Activated naive CD8-positive, alpha-beta T cell treated with anti-CD3 and anti-CD28 coated beads, Interleukin-2, amount 50 U/mL, for 24 hours (primary cell): ENCODE data around the gene KCNIP3.
"Not testable (repeated sequence)": the region's sequence is repeated elsewhere in the genome, so short reads cannot be mapped to it uniquely, and the experiment has no call there.

Experiments
- ATAC-seq: fragments of 150-1000 bp; cut with Tn5 transposase; one replicate; pipeline ENCODE4 v1.10.0; 2021
- DNase-seq: peaks from one replicate; pipeline ENCODE4 v3.0.0; 2021
- H3K27ac Mint-ChIP-seq: one replicate; pipeline ENCODE4 v1.8.0; 2021; ENCODE audit warnings: mild to moderate bottlenecking, mixed read lengths
- H3K27me3 Mint-ChIP-seq: one replicate; pipeline ENCODE4 v1.8.0; 2021; ENCODE audit warnings: mixed read lengths
- H3K36me3 Mint-ChIP-seq: one replicate; pipeline ENCODE4 v1.8.0; 2021; ENCODE audit warnings: low read depth, mixed read lengths
- H3K4me1 Mint-ChIP-seq: one replicate; pipeline ENCODE4 v1.8.0; 2021; ENCODE audit warnings: mixed read lengths
- H3K4me3 Mint-ChIP-seq: one replicate; pipeline ENCODE4 v1.8.0; 2021; ENCODE audit warnings: mild to moderate bottlenecking, moderate library complexity, mixed read lengths
- H3K9me3 Mint-ChIP-seq: one replicate; pipeline ENCODE4 v1.8.0; 2021; ENCODE audit warnings: mixed read lengths

The KCNIP3 gene

GRCh38 chr2:95402370-95403203 lies 105.4 kb downstream of the KCNIP3 start, which contains the start of gene FAHD2A:
Gene FAHD2A (plus strand): TSS chr2:95402708. CDS start chr2:95405559, 2,851 bp downstream.
- Mint-ChIP-seq H3K27ac (peak within 1 kb of the TSS; percentile 78), H3K4me3 (peak within 1 kb of the TSS; percentile 90)
- peak; percentile 93 for ATAC-seq

GRCh38 chr2:95403204-95403721 lies 106.1 kb downstream of the KCNIP3 start:
- peak; percentile 32 for DNase-seq
- Mint-ChIP-seq H3K4me1 (peaks cover 22% of the 10 kb centered on the region), H3K27ac (peak overlapping the region; percentile 78), H3K4me3 (peak overlapping the region; percentile 90)
- peak; percentile 49 for ATAC-seq
- not testable (repeated sequence) for H3K36me3 Mint-ChIP-seq, H3K27me3 Mint-ChIP-seq, H3K9me3 Mint-ChIP-seq

More at GRCh38 chr2:95402370-95403203, 105.4 kb downstream of the KCNIP3 start, which contains the start of gene FAHD2A:
- Mint-ChIP-seq H3K9me3 (no peaks in the 10 kb centered on the region), H3K4me1 (peaks cover 22% of the 10 kb centered on the region), H3K27me3 (no peaks in the 10 kb centered on the region), H3K36me3 (peaks cover 7% of the 10 kb centered on the region)
- DNase-seq = peak; percentile 97

- H3K27me3 Mint-ChIP-seq, H3K9me3 Mint-ChIP-seq, H3K27ac Mint-ChIP-seq, DNase-seq, ATAC-seq: not testable (repeated sequence)
- H3K4me3 Mint-ChIP-seq = peak overlapping the region; percentile 90
- H3K36me3 Mint-ChIP-seq = peaks cover 11% of the 10 kb centered on the region
- peaks cover 22% of the 10 kb centered on the region for H3K4me1 Mint-ChIP-seq
Measured at GRCh38 chr2:95403824-95404223, 106.7 kb downstream of the KCNIP3 start.

- not testable (repeated sequence) for ATAC-seq, H3K9me3 Mint-ChIP-seq, DNase-seq, H3K27ac Mint-ChIP-seq, H3K27me3 Mint-ChIP-seq
- Mint-ChIP-seq H3K4me3 (peak overlapping the region; percentile 46), H3K36me3 (peaks cover 11% of the 10 kb centered on the region), H3K4me1 (peaks cover 22% of the 10 kb centered on the region)
Measured at GRCh38 chr2:95404676-95405075, 107.5 kb downstream of the KCNIP3 start.

GRCh38 chr2:95411239-95411638 lies 114.1 kb downstream of the KCNIP3 start:
- peaks cover 17% of the 10 kb centered on the region for H3K36me3 Mint-ChIP-seq
- H3K9me3 Mint-ChIP-seq, H3K27me3 Mint-ChIP-seq, H3K4me1 Mint-ChIP-seq, H3K27ac Mint-ChIP-seq, ATAC-seq, H3K4me3 Mint-ChIP-seq, DNase-seq: not testable (repeated sequence)

- peak; percentile 72 for DNase-seq
- not testable (repeated sequence) for H3K4me1 Mint-ChIP-seq, H3K27me3 Mint-ChIP-seq, H3K4me3 Mint-ChIP-seq, H3K9me3 Mint-ChIP-seq, H3K27ac Mint-ChIP-seq
- ATAC-seq = peak; percentile 80
- H3K36me3 Mint-ChIP-seq = peaks cover 10% of the 10 kb centered on the region
Measured at GRCh38 chr2:95414015-95414594, 117.0 kb downstream of the KCNIP3 start.

GRCh38 chr2:95415138-95415537 lies 118.0 kb downstream of the KCNIP3 start:
- H3K36me3 Mint-ChIP-seq = peaks cover 10% of the 10 kb centered on the region
- ATAC-seq, H3K4me1 Mint-ChIP-seq, H3K27me3 Mint-ChIP-seq, H3K9me3 Mint-ChIP-seq, H3K27ac Mint-ChIP-seq, DNase-seq, H3K4me3 Mint-ChIP-seq: not testable (repeated sequence)

GRCh38 chr2:95415561-95415960 lies 118.4 kb downstream of the KCNIP3 start:
- H3K9me3 Mint-ChIP-seq, DNase-seq, H3K27me3 Mint-ChIP-seq, H3K4me1 Mint-ChIP-seq, H3K27ac Mint-ChIP-seq, H3K4me3 Mint-ChIP-seq, ATAC-seq: not testable (repeated sequence)
- peaks cover 10% of the 10 kb centered on the region for H3K36me3 Mint-ChIP-seq

GRCh38 chr2:95427196-95427867 lies 130.2 kb downstream of the KCNIP3 start:
- H3K27ac Mint-ChIP-seq = not testable (repeated sequence)

GRCh38 chr2:95429748-95430467 lies 132.8 kb downstream of the KCNIP3 start:
- H3K4me3 Mint-ChIP-seq, H3K36me3 Mint-ChIP-seq, H3K27ac Mint-ChIP-seq, H3K4me1 Mint-ChIP-seq, ATAC-seq, DNase-seq, H3K27me3 Mint-ChIP-seq, H3K9me3 Mint-ChIP-seq: not testable (repeated sequence)

More at GRCh38 chr2:95427196-95427867, 130.2 kb downstream of the KCNIP3 start:
- H3K36me3 Mint-ChIP-seq, H3K9me3 Mint-ChIP-seq, ATAC-seq, DNase-seq, H3K4me1 Mint-ChIP-seq, H3K27me3 Mint-ChIP-seq, H3K4me3 Mint-ChIP-seq: not testable (repeated sequence)

GRCh38 chr2:95433373-95433772 lies 136.2 kb downstream of the KCNIP3 start:
- not testable (repeated sequence) for H3K36me3 Mint-ChIP-seq, H3K4me1 Mint-ChIP-seq, H3K4me3 Mint-ChIP-seq, H3K27ac Mint-ChIP-seq, ATAC-seq, H3K9me3 Mint-ChIP-seq, H3K27me3 Mint-ChIP-seq, DNase-seq

- H3K27me3 Mint-ChIP-seq, H3K4me3 Mint-ChIP-seq, ATAC-seq, H3K36me3 Mint-ChIP-seq, DNase-seq, H3K9me3 Mint-ChIP-seq, H3K27ac Mint-ChIP-seq, H3K4me1 Mint-ChIP-seq: not testable (repeated sequence)
Measured at GRCh38 chr2:95433973-95434372, 136.8 kb downstream of the KCNIP3 start.

- not testable (repeated sequence) for H3K9me3 Mint-ChIP-seq, ATAC-seq, H3K27me3 Mint-ChIP-seq, H3K4me3 Mint-ChIP-seq, DNase-seq, H3K27ac Mint-ChIP-seq, H3K4me1 Mint-ChIP-seq, H3K36me3 Mint-ChIP-seq
Measured at GRCh38 chr2:95434507-95435076, 137.4 kb downstream of the KCNIP3 start.
